Natural killer cell (primary cell): ENCODE data around the gene GNAI2. TPM values are rescaled to one million over a fixed set of nuclear protein-coding genes. Genes with fewer than 3 reads are reported as not detected.

Experiments used
- ATAC-seq, 3 donors: fragments of 150-1000 bp in 2 of 3; fragments of 200-7000 bp in 1 of 3; cut with Tn5 transposase; 1 replicate in 1 of 3; 2 replicates in 2 of 3; pipeline ENCODE4 v1.10.0; 2021; ENCODE audit warnings: mild to moderate bottlenecking in 2 of 3, moderate library complexity in 2 of 3
- DNase-seq, 2 donors: peaks; one replicate each; pipeline versions ENCODE4 v3.0.0 to v3.0.0-alpha.2; 2013 to 2021; ENCODE audit warnings: mixed read lengths in 1 of 2
- H3K27ac ChIP-seq: one replicate; pipeline ENCODE4 v1.5.1; 2013; ENCODE audit warnings: mild to moderate bottlenecking, low read length
- H3K27me3 ChIP-seq: one replicate; pipeline ENCODE4 v1.6.1; 2013; ENCODE audit warnings: low read length; ENCODE audit not compliant: control insufficient read depth, insufficient read depth
- H3K36me3 ChIP-seq: one replicate; pipeline ENCODE4 v1.6.1; 2013; ENCODE audit warnings: low read length; ENCODE audit not compliant: control insufficient read depth, insufficient read depth
- H3K4me1 ChIP-seq: one replicate; pipeline ENCODE4 v1.6.1; 2013; ENCODE audit warnings: low read length; ENCODE audit not compliant: control insufficient read depth, insufficient read depth
- H3K4me3 ChIP-seq: one replicate; pipeline ENCODE4 v1.5.1; 2013; ENCODE audit warnings: low read length
- H3K9me3 ChIP-seq: one replicate; pipeline ENCODE4 v1.6.1; 2013; ENCODE audit warnings: low read length; ENCODE audit not compliant: control insufficient read depth, insufficient read depth
- H3K27ac Mint-ChIP-seq, 2 donors: one replicate each; pipeline ENCODE4 v1.8.0; 2022; ENCODE audit warnings: mild to moderate bottlenecking in 2 of 2, mixed read lengths in 2 of 2, moderate library complexity in 1 of 2
- H3K27me3 Mint-ChIP-seq, 2 donors: one replicate each; pipeline ENCODE4 v1.8.0; 2022; ENCODE audit warnings: low read depth in 2 of 2, mixed read lengths in 2 of 2
- H3K36me3 Mint-ChIP-seq: one replicate; pipeline ENCODE4 v1.8.0; 2022; ENCODE audit warnings: mixed read lengths
- H3K4me1 Mint-ChIP-seq, 2 donors: one replicate each; pipeline ENCODE4 v1.8.0; 2022; ENCODE audit warnings: mixed read lengths in 2 of 2
- H3K4me3 Mint-ChIP-seq: one replicate; pipeline ENCODE4 v1.8.0; 2022; ENCODE audit warnings: mild to moderate bottlenecking, moderate library complexity, mixed read lengths
- H3K9me3 Mint-ChIP-seq, 2 donors: one replicate each; pipeline ENCODE4 v1.8.0; 2022; ENCODE audit warnings: mixed read lengths in 2 of 2
- CTCF ChIP-seq: fragments of 200-600 bp; IDR thresholded peaks from one replicate; pipeline ENCODE4 v1.8.0; 2022; ENCODE audit warnings: antibody characterized with exemption
- WGBS: methylation state at CpG from one replicate; pipeline ENCODE4 v1.1.7; 2013; ENCODE audit warnings: missing lambda C conversion rate; ENCODE audit not compliant: insufficient coverage; 5-methylcytosine and 5-hydroxymethylcytosine counted together
- intact Hi-C: fragments of 100-400 bp; cut with micrococcal nuclease; formaldehyde crosslinking; loops from one replicate; pipeline ENCODE4 v1.14.2; 2022
- total RNA-seq, 4 donors: library from RNA; stranded (reverse); fragments of 120-200 nt in 1 of 4; gene quantifications; one replicate each; pipeline versions ENCODE4 v1.2.3 to v1.2.4, GENCODE V29; 2013 to 2022

Gene GNAI2
- total RNA-seq, 3 donors from 2014 or later (not counting 1 experiment from before 2014, with no cell fraction given) = 428 to 467 (median 447) TPM

GRCh38 chr3:50303013-50303815 lies 67.2 kb downstream of the GNAI2 start, which contains the start of gene HYAL1:
TSS of gene HYAL1 (minus strand) at chr3:50303574. CDS start at chr3:50302956, 618 bp downstream.
- Histone ChIP-seq H3K4me3 (no peak within 1 kb of the TSS), H3K36me3 (no peaks in the 10 kb centered on the region), H3K9me3 (no peaks in the 10 kb centered on the region), H3K27ac (no peak within 1 kb of the TSS), H3K27me3 (no peaks in the 10 kb centered on the region), H3K4me1 (peaks cover 22% of the 10 kb centered on the region)
- Mint-ChIP-seq H3K27ac (no peak within 1 kb of the TSS), H3K36me3 (no peaks in the 10 kb centered on the region), H3K4me1 (peaks cover 18 to 29% of the 10 kb centered on the region in 2 donors), H3K27me3 (no peaks in the 10 kb centered on the region), H3K4me3 (no peak within 1 kb of the TSS), H3K9me3 (no peaks in the 10 kb centered on the region)
- ATAC-seq (no peak), DNase-seq (no peak)
- TF ChIP-seq CTCF = no peak
- 88% methylated on average over 14 of the region's 14 CpGs for WGBS
- intact Hi-C loops = no loop called here

- Histone ChIP-seq H3K27ac (no peak overlapping the region), H3K4me1 (peaks cover 11% of the 10 kb centered on the region), H3K36me3 (no peaks in the 10 kb centered on the region), H3K9me3 (no peaks in the 10 kb centered on the region), H3K4me3 (no peak overlapping the region), H3K27me3 (no peaks in the 10 kb centered on the region)
- Mint-ChIP-seq H3K4me1 (peaks cover 10 to 15% of the 10 kb centered on the region in 2 donors), H3K9me3 (no peaks in the 10 kb centered on the region), H3K27me3 (no peaks in the 10 kb centered on the region), H3K27ac (no peak overlapping the region), H3K4me3 (no peak overlapping the region), H3K36me3 (no peaks in the 10 kb centered on the region)
- intact Hi-C loops = no loop called here
- no peak for DNase-seq
- ATAC-seq = no peak
- TF ChIP-seq CTCF = no peak
These were observed 68.6 kb downstream of the GNAI2 start for GRCh38 chr3:50304601-50305000.

Other genes with a start within 250 kb of the GNAI2 start
- 100 to 1,000 TPM; 359 to 473 (median 401) TPM for gene RBM5, start 147.3 kb upstream of the GNAI2 start, total RNA-seq
- 1 to 10 TPM in 1 of 3 donors, under 1 TPM in 2; 0.16 to 1.1 (median 0.78) TPM for gene SEMA3F, start 80.9 kb upstream of the GNAI2 start, total RNA-seq
- not detected for gene GNAT1, start 44.6 kb upstream of the GNAI2 start, total RNA-seq
- under 1 TPM in 1 of 3 donors, not detected in 2; 0.82 TPM for gene SLC38A3, start 30.9 kb upstream of the GNAI2 start, total RNA-seq
- 1 to 10 TPM in 1 of 3 donors, under 1 TPM in 2; 0.97 to 2.0 (median 0.99) TPM for gene SEMA3B, start 32.9 kb downstream of the GNAI2 start, total RNA-seq
- not detected for gene LSMEM2, start 42.9 kb downstream of the GNAI2 start, total RNA-seq
- 10 to 100 TPM; 27.8 to 39.1 (median 32.1) TPM for gene IFRD2, start 56.2 kb downstream of the GNAI2 start, total RNA-seq
- 1 to 10 TPM in 2 of 3 donors, under 1 TPM in 1; 0.93 to 2.0 (median 1.2) TPM for gene HYAL3, start 63.2 kb downstream of the GNAI2 start, total RNA-seq
- gene NAA80, start 63.2 kb downstream of the GNAI2 start, total RNA-seq = 10 to 100 TPM; 22.2 to 30.3 (median 29.6) TPM
- 1 to 10 TPM in 1 of 3 donors, under 1 TPM in 1, not detected in 1; 0.82 to 1.2 TPM for gene HYAL1, start 67.4 kb downstream of the GNAI2 start, total RNA-seq
- gene HYAL2, start 86.5 kb downstream of the GNAI2 start, total RNA-seq = 1 to 10 TPM; 1.2 to 3.7 (median 3.1) TPM
- gene TUSC2, start 92.0 kb downstream of the GNAI2 start, total RNA-seq = 10 to 100 TPM; 18.4 to 23.4 (median 21.3) TPM
- gene RASSF1, start 104.6 kb downstream of the GNAI2 start, total RNA-seq = 100 to 1,000 TPM; 298 to 329 (median 305) TPM
- gene ZMYND10, start 109.5 kb downstream of the GNAI2 start, total RNA-seq = 1 to 10 TPM; 3.0 to 6.3 (median 3.5) TPM
- 10 to 100 TPM; 78.9 to 87.6 (median 80.9) TPM for gene NPRL2, start 114.6 kb downstream of the GNAI2 start, total RNA-seq
- gene CYB561D2, start 114.7 kb downstream of the GNAI2 start, total RNA-seq = 10 to 100 TPM; 39.6 to 54.0 (median 50.5) TPM
- 10 to 100 TPM; 15.3 to 24.3 (median 22.7) TPM for gene TMEM115, start 123.3 kb downstream of the GNAI2 start, total RNA-seq